Measurements from ENCODE around the gene TSTD2.
"Not testable (repeated sequence)": the region's sequence is repeated elsewhere in the genome, so short reads cannot be mapped to it uniquely, and the experiment has no call there.

Gene TSTD2

DNA sequence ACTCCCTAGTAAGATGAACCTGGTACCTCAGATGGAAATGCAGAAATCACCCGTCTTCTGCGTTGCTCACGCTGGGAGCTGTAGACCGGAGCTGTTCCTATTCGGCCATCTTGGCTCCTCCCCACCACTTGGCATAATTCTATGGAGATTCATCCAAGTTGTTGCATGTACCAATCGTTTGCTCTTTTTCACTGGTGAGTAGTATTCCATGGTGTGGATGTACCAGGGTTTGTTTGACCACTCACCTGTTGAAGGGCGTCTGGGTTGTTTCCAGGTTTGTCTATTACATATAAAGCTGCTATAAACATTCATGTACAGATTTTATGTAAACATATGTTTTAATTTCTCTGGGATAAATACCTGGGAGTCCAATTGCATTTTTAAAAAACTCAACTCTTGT, 46.3 kb downstream of the TSTD2 start:
- not testable (repeated sequence) for DNase-seq (ENCODE audit: low read depth)

DNA sequence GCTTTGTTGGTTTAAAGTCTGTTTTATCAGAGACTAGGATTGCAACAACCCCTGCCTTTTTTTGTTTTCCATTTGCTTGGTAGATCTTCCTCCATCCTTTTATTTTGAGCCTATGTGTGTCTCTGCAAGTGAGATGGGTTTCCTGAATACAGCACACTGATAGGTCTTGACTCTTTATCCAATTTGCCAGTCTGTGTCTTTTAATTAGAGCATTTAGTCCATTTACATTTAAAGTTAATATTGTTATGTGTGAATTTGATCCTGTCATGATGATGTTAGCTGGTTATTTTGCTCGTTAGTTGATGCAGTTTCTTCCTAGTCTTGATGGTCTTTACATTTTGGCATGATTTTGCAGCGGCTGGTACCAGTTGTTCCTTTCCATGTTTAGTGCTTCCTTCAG, 48.4 kb downstream of the TSTD2 start:
- not testable (repeated sequence) for DNase-seq (ENCODE audit: low read depth)

GRCh38 chr9:97581590-97581989, 51.6 kb downstream of the TSTD2 start:
- not testable (repeated sequence) for DNase-seq (ENCODE audit: low read depth)

GRCh38 chr9:97579914-97580313, 53.3 kb downstream of the TSTD2 start:
- DNase-seq (ENCODE audit: low read depth), result no peak

DNA sequence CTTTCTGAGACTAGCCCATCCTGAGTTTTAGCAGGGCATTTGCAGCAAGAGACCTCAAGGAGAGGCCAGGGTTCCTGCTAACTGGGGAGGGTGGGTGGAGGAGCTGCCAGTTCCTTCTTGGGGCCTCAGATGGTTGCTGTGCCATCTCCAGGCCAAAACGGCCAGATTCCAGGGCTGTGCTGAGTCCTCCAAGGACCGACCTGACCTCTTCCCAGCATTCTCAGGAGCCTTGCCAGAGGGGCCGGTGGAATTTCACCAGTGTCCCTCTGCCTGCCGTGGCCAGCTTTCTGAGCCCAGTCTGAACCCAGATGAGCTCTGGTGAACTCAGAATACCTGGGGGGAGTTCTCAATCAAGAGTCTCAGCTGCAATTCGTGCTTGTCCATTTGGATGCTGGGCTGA, 54.3 kb downstream of the TSTD2 start:
- DNase-seq (ENCODE audit: low read depth), result no peak

DNA sequence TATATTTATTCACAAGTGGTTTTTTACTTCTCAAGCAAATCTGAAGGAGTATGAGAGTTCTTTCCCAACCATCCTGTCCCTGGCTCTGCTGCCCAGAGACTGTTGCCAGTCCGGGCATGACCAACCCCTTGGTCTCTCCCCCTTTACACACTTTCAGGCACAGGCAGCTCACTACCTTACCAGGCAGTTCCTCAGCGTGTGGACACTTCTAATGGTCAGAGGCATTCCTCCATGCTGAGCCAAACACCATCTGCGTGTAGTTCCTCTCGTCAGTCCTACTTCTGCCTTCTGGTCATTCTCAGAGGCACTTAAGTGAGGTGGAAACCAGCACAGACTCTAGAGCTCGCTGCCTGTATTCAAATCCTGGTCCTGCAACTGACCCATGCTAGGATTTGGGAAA, 56.1 kb downstream of the TSTD2 start:
- no peak for DNase-seq (ENCODE audit: low read depth)

GRCh38 chr9:97575673-97576200, 57.4 kb downstream of the TSTD2 start:
- no peak for DNase-seq (ENCODE audit: low read depth)

GRCh38 chr9:97574921-97575672, 58.1 kb downstream of the TSTD2 start:
- not testable (repeated sequence) for DNase-seq (ENCODE audit: low read depth)

DNA sequence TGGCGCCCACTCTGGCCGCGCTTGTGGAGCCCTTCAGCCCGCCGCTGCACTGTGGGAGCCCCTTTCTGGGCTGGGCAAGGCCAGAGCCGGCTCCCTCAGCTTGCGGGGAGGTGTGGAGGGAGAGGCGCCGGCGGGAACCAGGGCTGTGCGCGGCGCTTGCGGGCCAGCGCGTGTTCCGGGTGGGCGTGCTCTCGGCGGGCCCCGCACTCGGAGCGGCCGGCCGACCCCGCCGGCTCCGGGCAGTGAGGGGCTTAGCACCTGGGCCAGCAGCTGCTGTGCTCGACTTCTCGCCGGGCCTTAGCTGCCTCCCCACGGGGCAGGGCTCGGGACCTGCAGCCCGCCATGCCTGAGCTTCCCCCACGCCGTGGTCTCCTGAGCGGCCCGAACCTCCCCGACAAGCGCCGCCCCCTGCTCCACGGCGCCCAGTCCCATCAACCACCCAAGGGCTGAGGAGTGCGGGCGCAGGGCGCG, 59.0 kb downstream of the TSTD2 start:
- DNase-seq (ENCODE audit: low read depth), result not testable (repeated sequence)

GRCh38 chr9:97573482-97574073, 59.6 kb downstream of the TSTD2 start:
- DNase-seq (ENCODE audit: low read depth), result no peak

DNA sequence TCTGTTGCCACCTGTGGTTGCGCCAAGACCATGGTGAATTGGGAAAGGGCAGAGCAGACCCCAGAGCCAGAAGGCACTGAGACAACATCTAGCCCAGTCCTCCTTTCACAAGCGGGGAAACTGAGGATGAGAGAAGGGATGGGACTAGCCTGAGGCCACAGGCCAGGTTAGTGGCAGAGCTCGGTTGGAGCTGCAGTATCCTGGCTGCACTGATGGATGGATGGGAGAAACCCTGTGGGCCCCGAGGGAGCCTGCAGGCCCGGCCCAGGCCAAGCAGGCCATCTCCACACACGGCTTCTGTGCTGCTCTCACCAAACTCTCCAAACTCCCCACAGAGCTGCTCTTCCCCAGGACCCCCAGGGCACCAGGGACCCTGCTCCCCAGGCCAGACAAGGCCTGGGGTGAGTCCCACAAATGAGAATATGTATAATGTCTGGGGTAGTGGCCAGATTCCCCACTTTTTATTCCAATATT, 60.2 kb downstream of the TSTD2 start:
- DNase-seq (ENCODE audit: low read depth), result no peak

DNA sequence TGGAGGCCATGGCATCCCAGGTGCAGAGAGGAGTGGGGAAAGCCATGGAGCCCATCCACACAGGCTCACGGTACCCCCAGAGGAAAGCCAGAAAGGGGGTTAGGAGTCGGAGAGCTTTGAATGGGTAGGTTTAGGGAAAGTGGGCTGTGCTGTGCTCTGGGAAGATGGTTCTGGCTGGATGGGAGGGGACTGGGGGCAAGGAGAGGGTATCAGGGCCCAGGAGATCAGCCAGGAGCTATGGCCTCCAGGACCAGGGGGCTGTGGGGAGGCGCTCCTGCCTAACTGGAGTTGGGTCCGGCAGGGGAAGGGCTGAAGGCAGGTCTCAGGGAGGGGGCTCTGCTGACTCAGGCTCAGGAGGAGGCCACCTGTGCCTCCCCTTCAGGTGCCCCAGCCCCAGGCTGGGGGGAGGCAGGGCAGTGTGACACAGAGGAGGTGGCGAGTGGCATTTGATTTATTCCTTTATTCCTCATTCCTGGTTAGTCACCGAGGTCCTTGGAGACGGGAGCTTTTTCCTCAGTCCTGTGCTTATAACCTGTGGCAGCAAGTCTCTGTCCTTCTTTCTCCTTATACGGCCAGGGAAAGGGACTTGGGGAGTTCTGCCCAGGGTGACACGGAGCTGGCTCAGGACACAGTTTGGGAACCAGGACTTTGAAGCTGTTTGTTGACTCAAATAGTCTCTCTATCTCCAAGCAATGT, 60.8 kb downstream of the TSTD2 start:
- no peak for DNase-seq (ENCODE audit: low read depth)

- DNase-seq (ENCODE audit: low read depth), result no peak
These were observed 61.5 kb downstream of the TSTD2 start for GRCh38 chr9:97571664-97572063.

GRCh38 chr9:97570899-97571298, 62.3 kb downstream of the TSTD2 start:
- no peak for DNase-seq (ENCODE audit: low read depth)

- DNase-seq (ENCODE audit: low read depth), result no peak
These were observed 64.5 kb downstream of the TSTD2 start for GRCh38 chr9:97568461-97569275.

GRCh38 chr9:97567894-97568202, 65.3 kb downstream of the TSTD2 start:
- DNase-seq (ENCODE audit: low read depth), result no peak

DNA sequence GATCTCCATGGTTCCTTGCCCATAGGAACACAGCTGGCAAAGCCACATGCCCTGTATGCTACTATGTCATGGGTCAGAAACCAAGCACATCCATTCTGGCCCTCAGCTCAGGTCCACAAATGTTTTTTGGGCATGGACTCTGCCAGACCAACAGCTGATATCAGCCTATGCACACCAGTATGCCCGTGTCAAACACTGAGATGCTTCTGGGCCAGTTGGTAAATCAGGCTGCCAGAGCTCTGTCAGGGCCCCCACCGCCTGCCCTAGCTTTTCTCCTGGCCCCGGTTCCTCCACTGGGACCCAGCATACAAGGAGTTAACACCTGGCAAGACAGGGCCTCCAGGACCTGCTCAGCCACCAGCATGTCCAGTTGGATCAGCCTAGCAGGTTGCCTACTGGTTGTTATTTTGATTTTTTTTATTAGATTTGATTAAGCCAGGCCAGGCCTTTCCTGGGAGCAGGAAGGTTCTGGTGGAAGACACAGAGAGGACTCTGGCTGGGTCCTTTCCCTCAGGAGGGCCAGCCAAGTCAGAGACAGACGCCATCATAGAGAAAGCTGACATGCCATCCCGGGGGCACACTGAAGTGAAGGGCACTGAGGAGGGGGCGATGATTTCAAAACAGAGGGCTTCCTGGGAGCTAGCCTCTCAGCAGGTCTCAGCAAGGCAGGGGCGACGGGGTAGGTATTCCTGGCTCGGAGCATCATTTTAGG, 65.8 kb downstream of the TSTD2 start:
- no peak for DNase-seq (ENCODE audit: low read depth)

- no peak for DNase-seq (ENCODE audit: low read depth)
These were observed 67.9 kb downstream of the TSTD2 start for GRCh38 chr9:97565262-97565661.

DNA sequence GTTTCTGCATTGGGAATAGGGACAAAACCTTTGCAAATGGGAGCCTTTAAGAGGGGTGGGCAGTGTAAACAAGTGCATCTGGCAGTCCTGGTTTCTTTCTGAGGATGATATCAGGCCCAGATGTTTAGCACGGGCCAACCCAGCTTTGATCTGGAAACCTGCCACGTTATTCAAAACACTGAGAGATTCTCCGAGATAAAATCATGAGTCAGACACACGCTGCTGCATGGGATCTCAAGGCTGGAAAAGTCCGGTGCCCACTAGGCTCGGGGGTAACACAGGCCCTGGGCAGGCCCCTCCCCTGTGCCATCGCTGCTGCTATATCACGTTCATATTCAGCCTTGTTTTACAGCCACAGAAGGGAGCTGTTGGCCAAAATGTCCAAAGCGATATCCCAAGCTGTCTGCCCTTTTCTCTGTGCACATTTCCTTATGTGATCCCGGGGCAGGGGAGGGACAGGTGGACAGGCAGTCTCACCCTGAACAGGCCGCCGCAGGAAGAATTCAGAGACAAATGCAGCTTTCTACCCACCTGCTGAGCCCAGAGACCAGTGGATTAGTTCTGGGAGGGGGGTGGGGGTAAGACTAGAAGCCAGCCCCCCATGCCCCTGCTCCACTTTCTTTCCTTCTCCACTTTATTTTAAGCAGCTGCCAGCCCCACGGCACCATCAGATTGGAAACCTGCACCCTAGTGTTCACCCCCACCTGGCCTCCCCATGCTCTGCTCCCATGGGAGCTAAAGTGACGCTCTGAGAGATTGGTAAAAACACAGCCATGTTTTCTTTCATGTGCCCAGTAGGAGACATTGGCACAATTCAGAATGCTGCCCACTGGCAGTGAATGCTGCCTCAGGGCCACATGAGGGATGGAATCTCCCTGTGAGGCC, 68.6 kb downstream of the TSTD2 start:
- DNase-seq (ENCODE audit: low read depth), result peak; percentile 25

DNA sequence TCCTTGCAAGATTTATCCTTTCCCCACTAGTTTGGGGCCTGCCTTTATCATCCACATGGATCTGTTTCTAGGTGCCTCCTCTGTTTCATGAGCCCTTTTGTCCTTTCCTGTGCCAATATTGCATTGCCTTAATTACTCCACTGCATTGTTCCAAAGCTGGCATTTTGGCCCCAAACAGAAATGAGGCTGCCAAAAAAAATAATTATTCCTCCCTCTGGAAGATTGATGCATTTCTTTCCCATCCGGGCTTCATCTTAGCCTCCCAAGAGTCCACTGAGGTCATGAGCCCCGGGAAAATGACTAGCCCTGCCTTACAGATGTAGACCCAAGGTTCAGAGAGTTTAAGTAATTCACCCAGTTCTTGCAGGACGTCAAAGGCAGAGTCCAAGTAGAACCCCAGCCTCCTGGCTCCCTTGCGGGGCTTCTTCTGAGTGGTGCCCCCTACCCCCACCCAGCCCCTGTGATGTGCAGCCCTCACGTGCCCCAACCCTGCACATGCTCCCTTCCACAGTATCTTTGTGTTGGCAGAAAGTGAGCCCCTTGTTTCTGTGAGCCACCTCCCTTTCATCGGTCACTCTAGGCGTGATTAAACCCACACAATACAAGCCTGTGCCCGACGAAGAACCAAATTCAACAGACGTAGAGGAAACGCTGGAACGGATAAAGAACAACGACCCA, 69.6 kb downstream of the TSTD2 start:
- DNase-seq (ENCODE audit: low read depth), result no peak
